Activated T-cell treated with anti-CD3 and anti-CD28 coated beads for 1 hour (primary cell): ENCODE results near the gene ARHGEF7.
"Not testable (repeated sequence)": the region's sequence is repeated elsewhere in the genome, so short reads cannot be mapped to it uniquely, and the experiment has no call there.

Experiments used
- DNase-seq: peaks from one replicate; pipeline ENCODE4 v3.0.0-alpha.2; 2020; ENCODE audit warnings: low read depth

Gene ARHGEF7

GRCh38 chr13:111171112-111171511, 56.0 kb downstream of the ARHGEF7 start:
- no peak for DNase-seq

GRCh38 chr13:111171629-111172028, 56.5 kb downstream of the ARHGEF7 start:
- DNase-seq = no peak

- DNase-seq = no peak
Measured at GRCh38 chr13:111174377-111175114, 59.4 kb downstream of the ARHGEF7 start.

- DNase-seq = no peak
Measured at GRCh38 chr13:111175372-111175771, 60.3 kb downstream of the ARHGEF7 start.

- DNase-seq = no peak
Measured at GRCh38 chr13:111175935-111176334, 60.8 kb downstream of the ARHGEF7 start.

- no peak for DNase-seq
Measured at GRCh38 chr13:111176421-111176820, 61.3 kb downstream of the ARHGEF7 start.

GRCh38 chr13:111177081-111177711, 62.1 kb downstream of the ARHGEF7 start:
- peak; percentile 20 for DNase-seq

- DNase-seq = no peak
Measured at GRCh38 chr13:111177921-111178320, 62.8 kb downstream of the ARHGEF7 start.

GRCh38 chr13:111178402-111178801, 63.3 kb downstream of the ARHGEF7 start:
- DNase-seq = no peak

GRCh38 chr13:111179908-111180760, 65.0 kb downstream of the ARHGEF7 start:
- DNase-seq = no peak

- DNase-seq = no peak
Measured at GRCh38 chr13:111181977-111182376, 66.9 kb downstream of the ARHGEF7 start.

GRCh38 chr13:111183087-111183645, 68.1 kb downstream of the ARHGEF7 start:
- DNase-seq = no peak

GRCh38 chr13:111183959-111184358, 68.8 kb downstream of the ARHGEF7 start:
- DNase-seq = no peak

GRCh38 chr13:111184458-111185401, 69.6 kb downstream of the ARHGEF7 start:
- peak; percentile 16 for DNase-seq

GRCh38 chr13:111186305-111186935, 71.3 kb downstream of the ARHGEF7 start:
- no peak for DNase-seq

GRCh38 chr13:111187960-111188541, 72.9 kb downstream of the ARHGEF7 start:
- no peak for DNase-seq

- DNase-seq = peak; percentile 28
Measured at GRCh38 chr13:111189064-111189505, 74.0 kb downstream of the ARHGEF7 start.

- DNase-seq = not testable (repeated sequence)
Measured at GRCh38 chr13:111189516-111189915, 74.4 kb downstream of the ARHGEF7 start.

- DNase-seq = not testable (repeated sequence)
Measured at GRCh38 chr13:111193223-111193622, 78.1 kb downstream of the ARHGEF7 start.

- DNase-seq = not testable (repeated sequence)
Measured at GRCh38 chr13:111194651-111195050, 79.5 kb downstream of the ARHGEF7 start.
